Measurements from ENCODE around the gene PRSS16.
"Not testable (repeated sequence)": the region's sequence is repeated elsewhere in the genome, so short reads cannot be mapped to it uniquely, and the experiment has no call there.

PRSS16 gene

DNA sequence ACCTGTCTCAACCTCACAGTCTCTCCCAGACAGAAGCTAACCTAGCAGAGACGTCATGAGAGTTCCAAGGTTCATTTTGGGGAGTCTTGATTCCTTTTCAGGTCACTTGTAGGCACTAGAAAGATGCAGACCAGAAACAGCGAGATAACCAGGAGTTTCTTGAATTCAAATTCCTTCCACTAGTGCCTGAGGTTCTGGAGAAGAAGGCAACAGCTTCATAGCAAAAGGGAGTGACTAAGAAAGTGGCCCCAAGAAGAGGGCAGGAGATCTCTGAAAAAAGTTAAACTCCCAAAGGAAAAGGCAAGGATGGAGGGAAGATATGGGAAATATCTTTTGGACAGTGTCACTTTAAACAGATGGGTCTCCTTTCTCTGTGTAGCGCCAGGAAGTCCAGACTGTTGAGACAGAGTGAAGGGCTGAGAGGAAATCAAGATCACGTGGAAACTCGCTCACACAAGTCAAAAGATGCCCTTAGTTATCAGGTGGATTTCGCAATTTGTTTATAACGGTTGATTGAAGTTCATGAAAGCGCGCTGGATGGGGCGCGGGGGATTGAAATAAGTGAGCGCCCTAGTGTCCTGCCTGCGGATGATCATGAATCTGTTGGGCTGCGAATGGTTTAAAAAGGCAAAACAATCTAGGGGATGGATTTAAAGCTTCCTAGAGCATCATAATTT, 4.8 kb upstream of the PRSS16 start:
- DNase-seq: no peak

DNA sequence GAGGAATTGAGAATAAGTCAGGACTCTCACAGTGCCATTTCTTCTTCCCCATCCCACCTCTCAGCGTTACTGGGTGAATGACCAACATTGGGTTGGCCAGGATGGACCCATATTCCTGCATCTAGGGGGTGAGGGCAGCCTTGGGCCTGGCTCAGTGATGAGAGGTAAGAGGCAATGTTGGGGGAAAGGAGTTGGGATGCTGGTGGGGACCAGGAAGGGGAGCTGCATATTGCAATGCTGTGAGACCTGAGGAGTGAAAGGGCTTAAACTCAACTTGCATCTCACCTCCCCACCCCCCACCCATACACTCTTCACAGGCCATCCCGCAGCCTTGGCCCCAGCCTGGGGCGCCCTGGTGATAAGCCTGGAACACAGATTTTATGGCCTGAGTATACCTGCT, 1.3 kb downstream of the PRSS16 start:
- no peak for DNase-seq

DNA sequence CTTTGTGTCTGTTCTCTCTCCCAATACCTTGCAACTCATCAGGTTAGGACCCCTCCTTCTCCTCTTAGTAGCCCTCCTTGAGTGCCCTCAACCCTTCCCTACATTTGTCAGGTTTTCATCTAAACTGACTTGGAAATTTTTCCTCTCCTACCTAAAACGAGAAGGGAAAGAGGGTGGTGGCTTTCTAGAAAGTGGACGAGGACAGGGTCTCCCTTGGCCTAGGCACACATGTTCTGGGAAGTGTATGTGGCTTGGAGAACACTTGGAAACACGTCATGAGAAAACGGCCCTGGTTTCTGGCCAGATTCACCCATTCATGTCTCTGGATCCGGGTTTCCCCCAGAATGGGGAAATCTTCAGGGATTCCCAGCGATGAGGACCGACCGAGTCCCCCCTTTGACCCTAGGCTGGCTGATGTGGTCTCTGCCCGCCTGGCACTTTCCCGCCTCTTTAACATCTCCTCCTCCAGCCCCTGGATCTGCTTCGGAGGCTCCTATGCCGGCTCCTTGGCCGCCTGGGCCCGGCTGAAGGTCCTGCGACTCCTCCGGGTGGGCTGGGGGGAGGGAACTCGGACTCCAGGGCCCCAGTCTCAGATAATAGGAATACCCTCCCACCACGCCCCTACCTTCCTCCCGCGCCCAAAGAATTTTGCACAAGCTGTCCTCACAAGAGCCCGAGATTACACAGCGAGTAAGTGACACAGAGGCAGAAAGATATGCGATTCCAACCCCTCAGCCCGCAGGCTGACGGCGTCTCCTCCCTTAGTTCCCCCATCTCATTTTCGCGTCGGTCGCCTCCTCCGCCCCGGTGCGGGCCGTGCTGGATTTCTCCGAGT, 3.0 kb downstream of the PRSS16 start:
- DNase-seq: no peak

DNA sequence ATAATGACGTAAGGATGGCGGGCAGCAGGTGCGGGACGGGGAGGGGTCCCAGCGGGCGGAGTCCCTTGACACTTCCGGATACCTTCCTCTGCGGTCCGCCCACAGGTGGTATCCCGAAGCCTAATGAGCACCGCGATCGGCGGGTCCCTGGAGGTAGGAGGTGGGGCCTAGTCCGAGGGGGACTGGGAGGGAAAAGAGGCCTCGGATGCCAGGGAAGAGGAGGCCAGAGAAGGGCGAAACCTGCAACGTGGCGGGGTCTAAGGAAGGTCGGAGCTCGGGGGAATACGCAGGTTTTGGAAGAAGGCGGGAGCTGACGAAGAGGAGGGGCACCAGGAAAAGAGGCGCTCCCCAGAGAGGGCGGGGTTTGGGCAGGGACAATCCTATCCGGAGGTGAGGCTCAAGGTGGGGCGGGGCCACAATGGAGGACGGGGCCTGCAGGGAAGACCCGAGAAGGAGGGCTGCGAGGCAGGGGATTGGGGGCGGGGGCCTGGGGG, 3.7 kb downstream of the PRSS16 start:
- peak; percentile 89 for DNase-seq

DNA sequence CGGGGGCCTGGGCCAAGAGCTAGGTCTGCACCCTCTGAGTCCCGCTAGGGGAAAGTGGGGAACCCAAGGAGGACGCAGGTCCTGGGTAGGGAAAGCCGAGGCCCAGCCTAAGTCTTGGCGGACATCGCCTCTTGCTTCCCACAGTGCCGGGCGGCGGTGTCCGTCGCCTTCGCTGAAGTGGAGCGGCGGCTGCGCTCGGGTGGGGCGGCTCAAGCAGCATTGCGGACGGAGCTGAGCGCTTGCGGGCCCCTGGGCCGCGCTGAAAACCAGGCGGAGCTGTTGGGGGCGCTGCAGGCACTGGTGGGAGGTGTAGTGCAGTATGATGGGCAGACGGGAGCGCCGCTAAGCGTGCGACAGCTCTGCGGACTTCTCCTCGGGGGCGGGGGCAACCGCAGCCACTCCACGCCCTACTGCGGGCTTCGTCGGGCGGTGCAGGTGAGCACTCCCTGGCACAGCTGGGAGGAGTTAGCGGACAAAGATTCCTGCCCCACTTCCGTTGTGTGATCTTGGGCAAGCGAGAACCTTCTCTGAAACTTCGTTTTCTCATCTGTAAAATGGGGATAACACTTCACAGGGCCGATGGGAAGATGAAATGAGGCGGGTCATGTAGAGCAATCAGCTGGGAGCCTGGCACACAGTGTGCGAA, 4.2 kb downstream of the PRSS16 start:
- peak; percentile 85 for DNase-seq

DNA sequence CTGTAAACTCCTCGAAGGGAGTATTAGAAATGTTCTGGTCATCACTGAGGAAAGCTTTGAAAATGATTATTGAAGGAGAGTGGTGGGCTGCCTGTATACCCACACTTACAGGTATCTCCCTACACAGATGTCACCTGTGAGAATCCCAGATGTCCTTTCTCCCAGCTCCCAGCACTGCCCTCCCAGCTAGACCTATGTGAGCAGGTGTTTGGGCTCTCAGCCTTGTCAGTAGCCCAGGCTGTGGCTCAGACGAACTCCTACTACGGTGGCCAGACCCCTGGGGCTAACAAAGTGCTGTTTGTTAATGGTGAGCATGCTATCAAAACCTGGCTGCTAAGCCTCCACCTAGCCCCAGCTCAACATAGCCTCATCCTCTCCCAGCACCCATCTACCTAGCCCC, 7.1 kb downstream of the PRSS16 start:
- DNase-seq: no peak

DNA sequence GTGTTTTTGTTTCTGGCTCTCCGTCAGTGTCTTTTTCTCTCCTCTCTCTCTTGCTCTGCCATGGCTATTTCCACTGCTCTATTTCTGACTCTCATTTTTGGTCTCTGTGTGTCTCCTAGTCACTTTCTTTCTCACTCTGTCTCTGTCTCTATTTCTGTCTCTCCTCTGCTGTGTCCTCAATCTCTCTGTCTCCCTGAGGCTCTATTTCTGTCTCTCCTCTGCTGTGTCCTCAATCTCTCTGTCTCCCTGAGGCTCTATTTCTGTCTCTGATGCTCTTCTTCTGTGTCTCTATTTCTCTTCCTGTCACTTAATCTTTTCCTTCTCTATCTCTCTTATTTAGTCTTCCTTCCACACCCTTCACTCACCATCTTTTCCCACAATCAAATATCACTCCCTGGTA, 8.4 kb downstream of the PRSS16 start:
- DNase-seq: no peak

DNA sequence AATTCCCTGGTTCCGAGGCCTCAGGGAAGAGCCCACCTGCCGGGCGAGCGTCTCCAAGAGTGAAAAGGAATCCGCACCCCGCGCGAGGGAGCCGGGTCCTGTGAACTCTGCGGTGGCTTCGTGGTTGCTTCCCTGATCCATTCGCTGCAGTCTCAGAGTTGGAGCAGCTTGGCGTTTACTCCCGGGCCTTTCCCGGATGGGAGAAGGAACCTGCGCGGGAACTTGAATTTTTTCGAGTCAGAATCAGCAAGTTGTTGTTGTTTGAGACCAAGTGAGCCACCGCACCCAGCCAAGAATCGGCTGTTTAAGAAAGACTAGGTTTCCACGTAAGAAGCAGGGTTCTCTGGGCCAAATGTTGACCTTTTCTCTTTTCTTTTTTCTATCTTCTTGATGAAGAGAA, 12.9 kb downstream of the PRSS16 start:
- DNase-seq: no peak

DNA sequence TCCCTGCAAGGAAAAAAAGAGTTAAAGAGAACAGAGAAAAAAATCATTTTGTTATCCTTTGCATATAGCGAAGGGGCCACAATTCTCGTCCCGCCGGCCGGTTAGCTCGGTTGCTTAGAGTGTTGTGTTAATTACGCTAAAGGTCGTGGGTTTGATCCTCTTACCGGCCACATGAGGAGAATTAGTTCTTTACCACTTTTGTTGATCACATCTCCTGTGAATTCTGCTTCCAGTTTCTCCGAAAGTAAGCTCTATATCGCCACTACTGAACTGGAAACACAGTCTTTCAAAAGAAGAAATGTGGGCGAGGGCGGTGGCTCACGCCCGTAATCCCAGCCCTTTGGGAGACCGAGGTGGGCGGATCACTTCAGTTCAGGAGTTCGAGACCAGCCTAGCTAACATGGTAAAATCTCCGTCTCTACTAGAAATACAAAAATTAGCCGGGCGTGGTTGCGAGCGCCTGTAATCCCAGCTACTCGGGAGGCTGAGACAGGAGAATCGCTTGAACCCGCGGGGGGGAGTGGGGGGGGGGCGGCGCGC, 13.4 kb downstream of the PRSS16 start:
- no peak for DNase-seq

DNA sequence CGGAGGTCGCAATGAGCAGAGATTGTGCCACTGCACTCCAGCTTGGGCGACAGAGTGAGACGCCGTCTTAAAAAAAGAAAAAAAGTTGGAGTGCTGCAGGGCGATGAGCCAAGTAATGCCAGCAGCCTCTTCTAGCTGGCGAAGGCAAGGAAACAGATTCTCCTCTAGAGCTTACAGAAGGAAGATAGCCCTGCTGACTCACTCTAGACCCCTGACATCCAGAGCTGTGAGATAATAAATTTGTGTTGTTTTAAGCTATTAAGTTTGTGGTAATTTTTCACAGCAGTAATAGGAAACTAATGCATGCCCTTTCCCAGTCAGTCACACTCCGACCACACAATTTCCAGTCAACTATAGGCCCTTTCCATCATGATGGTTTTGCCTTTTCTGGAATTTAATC, 16.4 kb downstream of the PRSS16 start:
- DNase-seq: no peak

DNA sequence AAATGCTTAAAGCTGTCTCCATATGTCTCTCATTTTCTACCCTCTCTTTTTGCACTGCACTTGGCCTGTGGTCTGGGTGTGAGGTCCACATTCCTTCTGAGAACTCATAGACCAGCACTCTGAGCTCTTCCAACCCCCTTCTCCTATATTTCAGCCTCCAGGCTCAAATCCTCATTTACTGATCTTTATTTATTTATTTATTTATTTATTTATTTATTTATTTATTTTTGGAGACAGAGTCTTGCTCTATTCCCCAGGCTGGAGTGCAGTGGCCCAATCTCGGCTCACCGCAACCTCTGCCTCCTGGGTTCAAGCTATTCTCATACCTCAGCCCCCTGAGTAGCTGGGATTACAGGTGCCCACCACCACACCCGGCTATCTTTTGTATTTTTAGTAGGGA, 19.5 kb downstream of the PRSS16 start:
- not testable (repeated sequence) for DNase-seq

DNA sequence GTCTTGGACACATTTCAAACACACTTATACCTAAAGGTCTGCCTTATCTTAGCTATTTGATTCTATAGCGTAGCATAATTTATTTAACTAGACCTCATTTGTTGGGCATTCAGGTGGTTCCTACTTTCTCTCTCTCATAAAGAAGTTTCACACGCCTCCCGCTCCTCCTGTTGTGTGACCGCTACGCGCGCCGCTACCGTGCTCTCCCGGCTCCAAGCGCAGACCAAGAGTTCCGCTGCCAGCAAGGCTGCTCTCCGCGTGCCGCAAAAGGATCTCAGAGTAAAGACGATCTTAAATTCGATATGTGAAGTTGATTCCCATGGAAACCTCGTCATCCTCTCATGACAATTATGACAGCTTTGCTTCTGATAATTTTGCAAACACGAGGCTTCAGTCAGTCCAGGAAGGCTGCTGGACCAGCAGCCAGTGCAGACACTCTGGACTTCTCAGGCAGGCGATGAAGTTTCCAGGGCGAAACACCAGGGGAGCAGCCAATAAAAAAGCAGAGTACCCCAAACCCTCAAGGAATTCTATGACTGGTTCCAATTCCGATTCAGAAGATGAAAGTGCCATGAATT, 20.4 kb downstream of the PRSS16 start:
- DNase-seq: no peak

DNA sequence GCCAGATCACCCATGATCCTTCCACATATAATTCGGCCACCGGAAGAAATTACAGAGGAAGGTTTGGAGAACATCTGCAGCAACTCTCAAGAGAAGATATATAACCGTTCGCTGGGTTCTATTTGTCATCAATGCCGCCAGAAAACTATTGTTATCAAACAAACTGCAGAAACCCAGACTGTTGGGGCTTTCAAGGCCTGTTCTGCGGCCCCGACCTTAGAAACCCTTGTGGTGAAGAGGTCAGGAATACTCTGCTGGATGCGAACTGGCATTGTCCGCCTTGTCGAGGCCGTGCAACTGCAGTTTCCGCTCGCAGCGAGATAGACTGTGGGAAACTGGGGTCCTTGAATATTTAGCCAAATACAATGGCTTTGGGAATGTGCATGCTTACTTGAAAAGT, 21.3 kb downstream of the PRSS16 start:
- no peak for DNase-seq

DNA sequence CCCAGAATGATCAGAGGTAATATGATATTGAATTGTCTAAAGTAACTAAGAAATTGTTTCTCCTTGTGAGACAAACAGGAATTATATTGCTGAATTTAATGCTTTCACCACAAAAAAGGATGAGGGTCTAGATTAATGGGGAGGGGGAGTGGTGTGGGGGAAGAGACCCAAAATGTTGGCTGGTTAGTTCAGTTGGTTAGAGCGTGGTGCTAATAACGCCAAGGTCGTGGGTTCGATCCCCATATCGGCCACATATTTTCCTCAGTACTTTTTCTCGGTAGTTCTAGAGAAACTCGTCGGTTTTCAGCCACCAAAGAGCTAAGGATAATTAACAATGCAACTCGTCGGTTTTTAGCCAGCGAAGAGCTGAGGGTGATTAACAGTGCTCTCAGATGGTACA, 26.3 kb downstream of the PRSS16 start:
- no peak for DNase-seq

DNA sequence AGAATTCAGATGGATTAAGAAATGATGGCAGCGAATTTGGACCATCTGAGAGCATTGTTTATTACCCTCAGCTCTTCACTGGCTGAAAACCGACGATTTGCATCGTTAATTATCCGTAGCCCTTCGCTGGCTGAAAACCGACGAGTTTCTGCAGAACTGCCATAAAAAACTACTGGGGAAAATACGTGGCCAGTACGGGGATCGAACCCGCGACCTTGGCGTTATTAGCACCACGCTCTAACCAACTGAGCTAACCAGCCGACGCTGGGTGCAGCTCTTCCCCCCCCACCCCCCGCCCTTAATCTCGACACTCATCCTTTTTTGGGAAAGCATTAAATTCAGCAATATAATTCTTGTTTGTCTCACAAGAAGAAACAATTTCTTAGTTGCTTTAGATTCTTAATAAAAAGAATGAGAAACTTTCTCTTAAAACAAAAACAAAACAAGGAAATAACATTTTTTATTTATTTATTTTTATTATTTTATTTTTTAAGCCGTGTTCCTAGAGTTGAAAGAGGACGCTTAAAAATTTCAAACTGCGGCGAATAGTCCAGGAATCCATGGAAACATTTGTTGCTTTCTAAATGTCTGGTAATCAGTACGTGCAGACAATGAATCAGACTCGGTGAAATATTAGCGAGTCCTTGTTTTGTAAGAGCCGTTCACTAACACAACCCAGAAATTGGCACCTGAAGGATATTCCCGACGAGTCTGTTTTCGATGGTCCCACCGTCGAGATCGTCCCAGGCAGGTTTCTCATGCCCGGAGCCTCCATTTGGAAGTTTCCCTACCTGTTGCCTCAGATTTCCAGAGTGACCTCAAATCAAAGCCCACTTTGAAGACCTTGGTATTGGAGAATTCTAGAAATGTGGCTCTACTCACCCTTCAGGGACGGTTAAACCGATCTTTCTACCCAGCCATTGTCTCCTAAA, 27.8 kb downstream of the PRSS16 start:
- DNase-seq: peak; percentile 27

DNA sequence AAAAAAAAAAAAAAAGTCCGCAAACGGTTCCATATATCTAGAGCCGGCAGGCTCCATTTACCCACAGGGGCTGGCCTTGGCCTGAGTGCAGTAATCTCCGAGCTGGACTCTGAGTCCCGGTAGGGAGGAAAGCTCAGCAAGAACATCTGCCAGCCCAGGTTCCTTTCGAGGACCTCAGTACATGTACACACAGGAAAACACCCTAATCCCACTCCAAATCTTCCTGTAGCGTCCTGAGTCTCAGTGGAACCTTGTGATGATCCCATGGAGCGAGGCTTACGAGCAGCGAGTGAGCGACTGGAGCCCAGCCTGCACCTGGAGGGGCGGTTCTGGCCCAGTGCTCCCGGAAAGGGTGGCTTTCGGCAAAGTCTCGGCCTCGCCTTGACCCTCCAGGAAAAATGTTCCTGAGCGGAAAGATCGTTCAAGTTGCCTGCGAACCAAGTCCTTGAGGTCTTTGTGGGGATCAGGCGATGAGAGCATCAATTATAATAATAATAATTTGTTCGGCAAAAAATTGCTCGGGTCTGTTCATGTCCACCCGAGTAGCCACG, 32.1 kb downstream of the PRSS16 start:
- peak; percentile 59 for DNase-seq

DNA sequence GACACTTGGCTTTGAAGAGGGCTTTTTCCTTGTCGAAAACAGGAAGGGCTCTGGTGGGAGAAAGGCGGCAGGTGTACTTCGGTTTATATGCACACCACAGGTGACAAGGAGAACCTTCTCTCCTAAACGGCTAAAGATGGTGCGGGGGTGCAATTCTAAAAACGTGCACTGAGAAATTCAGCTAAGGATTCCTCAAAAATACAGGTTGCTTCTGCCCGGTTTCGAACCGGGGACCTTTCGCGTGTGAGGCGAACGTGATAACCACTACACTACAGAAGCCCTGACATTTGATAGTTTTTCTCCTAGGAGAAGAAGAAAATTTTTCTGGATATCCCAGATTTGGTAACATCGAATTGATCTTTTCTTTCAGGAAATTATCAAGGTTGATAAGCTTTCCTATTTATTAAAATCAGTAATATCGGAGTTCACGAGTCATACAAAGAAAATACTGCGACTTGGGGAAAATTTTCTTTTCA, 32.6 kb downstream of the PRSS16 start:
- DNase-seq: peak; percentile 82

DNA sequence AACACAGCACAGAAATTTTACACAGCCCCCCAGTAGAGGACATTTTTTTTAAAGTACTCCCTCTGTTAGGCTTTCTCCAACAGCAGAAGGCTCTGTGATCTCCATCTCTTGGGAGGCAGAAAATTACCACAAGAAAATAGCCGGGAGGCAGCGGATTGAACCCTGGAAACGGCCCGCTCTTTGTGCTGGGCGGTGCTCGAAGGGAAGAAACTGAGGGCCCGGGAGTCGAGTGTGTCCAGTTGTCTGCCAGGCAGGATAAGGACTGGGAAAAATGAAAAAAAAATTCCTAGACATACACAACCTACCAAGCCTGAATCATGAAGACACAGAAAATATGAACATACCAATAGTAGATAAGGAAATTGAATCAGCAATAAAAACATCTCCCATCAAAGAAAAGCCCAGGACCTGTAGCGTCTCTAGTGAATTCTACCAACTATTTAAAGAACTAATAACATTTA, 33.1 kb downstream of the PRSS16 start:
- peak; percentile 63 for DNase-seq

DNA sequence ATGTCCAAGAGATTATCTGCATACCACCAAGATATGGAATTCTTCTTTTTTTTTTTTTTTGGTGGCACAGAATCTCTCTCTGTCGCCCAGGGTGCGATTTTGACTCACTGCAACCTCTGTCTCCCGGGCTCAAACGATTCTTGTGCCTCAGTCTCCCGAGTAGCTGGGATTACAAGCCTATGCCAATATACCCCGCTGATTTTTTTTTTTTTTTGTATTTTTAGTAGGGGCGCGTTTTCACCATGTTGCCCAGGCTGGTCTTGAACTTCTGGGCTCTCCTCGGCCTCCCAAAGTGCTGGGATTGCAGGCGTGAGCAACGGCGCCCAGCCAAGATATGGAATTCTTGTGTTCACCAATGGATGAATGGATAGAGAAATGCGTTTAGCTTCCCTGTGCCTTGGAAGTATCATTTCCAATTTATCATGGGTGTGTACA, 33.6 kb downstream of the PRSS16 start:
- DNase-seq: peak; percentile 62

DNA sequence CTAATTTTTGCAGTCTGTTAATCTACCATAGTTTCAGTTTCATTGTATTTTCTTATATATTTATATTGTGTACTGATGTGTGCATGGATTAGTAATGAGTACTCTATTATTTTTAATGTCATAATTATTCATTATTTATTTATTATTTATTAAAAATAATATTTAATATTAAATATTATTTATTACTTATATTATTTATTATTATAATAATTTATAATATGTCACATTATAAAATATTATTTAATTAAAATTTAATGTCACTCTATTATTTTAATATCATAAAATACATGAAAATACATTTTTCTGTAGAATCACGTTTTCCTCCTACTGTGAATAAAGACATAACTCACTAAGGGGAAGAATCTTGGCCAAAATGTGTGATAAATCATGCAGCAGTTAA, 34.1 kb downstream of the PRSS16 start:
- no peak for DNase-seq

DNA sequence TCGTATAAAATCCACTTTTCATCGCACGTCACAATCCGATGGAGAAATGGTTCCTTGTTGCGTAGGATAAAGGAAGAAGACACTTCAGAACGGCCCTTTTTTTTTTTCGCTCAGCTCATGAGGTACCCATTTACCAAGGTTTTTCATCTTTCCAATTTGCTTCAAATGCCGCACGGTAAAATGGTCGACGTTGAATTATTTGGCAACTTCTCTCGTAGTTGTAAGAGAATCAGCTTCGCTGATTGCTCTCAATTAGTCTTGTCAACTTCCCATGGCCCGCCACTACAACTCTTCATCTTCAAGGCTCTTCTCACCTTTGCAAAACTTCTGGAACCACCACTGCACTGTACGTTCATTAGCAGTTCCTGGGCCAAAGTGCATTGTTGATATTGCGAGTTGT, 35.8 kb downstream of the PRSS16 start:
- no peak for DNase-seq
